Measurements from ENCODE around the gene DTYMK.

DTYMK gene

GRCh38 chr2:241686324-241686649 is 328 bp downstream of the DTYMK start:
- Mint-ChIP-seq H3K27ac (peak overlapping the region; percentile 96), H3K36me3 (peaks cover 82% of the 10 kb centered on the region), H3K9me3 (no peaks in the 10 kb centered on the region), H3K4me1 (peaks cover 25% of the 10 kb centered on the region), H3K4me3 (peak overlapping the region; percentile 91)
- DNase-seq (ENCODE audit: low spot score in 2 of 2), result no peak
- peak; percentile 6 for ATAC-seq

- Mint-ChIP-seq H3K27ac (peak overlapping the region; percentile 38), H3K4me1 (peaks cover 14% of the 10 kb centered on the region), H3K4me3 (no peak overlapping the region), H3K9me3 (no peaks in the 10 kb centered on the region), H3K36me3 (peaks cover 99% of the 10 kb centered on the region)
- ATAC-seq, result no peak
- no peak for DNase-seq (ENCODE audit: low spot score in 2 of 2)
Measured at GRCh38 chr2:241680827-241681599, 5.6 kb downstream of the DTYMK start.

- no peak for ATAC-seq
- no peak for DNase-seq (ENCODE audit: low spot score in 2 of 2)
- Mint-ChIP-seq H3K36me3 (peaks cover 89% of the 10 kb centered on the region), H3K4me3 (no peak overlapping the region), H3K9me3 (no peaks in the 10 kb centered on the region), H3K4me1 (peaks cover 14% of the 10 kb centered on the region), H3K27ac (peak overlapping the region; percentile 38)
Measured at GRCh38 chr2:241680044-241680443, 6.6 kb downstream of the DTYMK start.

- H3K36me3 Mint-ChIP-seq, result peaks cover 78% of the 10 kb centered on the region
Measured at GRCh38 chr2:241678784-241679540, 7.7 kb downstream of the DTYMK start.

GRCh38 chr2:241678307-241678706 is 8.3 kb downstream of the DTYMK start:
- Mint-ChIP-seq H3K27ac (no peak overlapping the region), H3K9me3 (no peaks in the 10 kb centered on the region), H3K4me1 (peaks cover 13% of the 10 kb centered on the region), H3K36me3 (peaks cover 72% of the 10 kb centered on the region), H3K4me3 (no peak overlapping the region)
- DNase-seq (ENCODE audit: low spot score in 2 of 2), result no peak
- ATAC-seq, result no peak

More at GRCh38 chr2:241678784-241679540, 7.7 kb downstream of the DTYMK start:
- H3K27ac Mint-ChIP-seq, result peak overlapping the region; percentile 74
- ATAC-seq, result no peak
- peaks cover 6% of the 10 kb centered on the region for H3K4me1 Mint-ChIP-seq
- no peak for DNase-seq (ENCODE audit: low spot score in 2 of 2)
- H3K4me3 Mint-ChIP-seq, result no peak overlapping the region
- no peaks in the 10 kb centered on the region for H3K9me3 Mint-ChIP-seq

- Mint-ChIP-seq H3K4me1 (peaks cover 22% of the 10 kb centered on the region), H3K27ac (no peak overlapping the region), H3K4me3 (no peak overlapping the region), H3K36me3 (peaks cover 70% of the 10 kb centered on the region), H3K9me3 (no peaks in the 10 kb centered on the region)
- DNase-seq (ENCODE audit: low spot score in 2 of 2) (no peak), ATAC-seq (no peak)
Measured at GRCh38 chr2:241677392-241677791, 9.2 kb downstream of the DTYMK start.

GRCh38 chr2:241676665-241677064 is 9.9 kb downstream of the DTYMK start:
- H3K36me3 Mint-ChIP-seq, result peaks cover 63% of the 10 kb centered on the region
- peak overlapping the region; percentile 43 for H3K27ac Mint-ChIP-seq
- ATAC-seq (no peak), DNase-seq (ENCODE audit: low spot score in 2 of 2) (no peak)
- H3K4me3 Mint-ChIP-seq, result no peak overlapping the region
- H3K9me3 Mint-ChIP-seq, result no peaks in the 10 kb centered on the region
- H3K4me1 Mint-ChIP-seq, result peaks cover 23% of the 10 kb centered on the region

- H3K4me3 Mint-ChIP-seq, result no peak overlapping the region
- H3K36me3 Mint-ChIP-seq, result peaks cover 58% of the 10 kb centered on the region
- ATAC-seq (no peak), DNase-seq (ENCODE audit: low spot score in 2 of 2) (no peak)
- H3K27ac Mint-ChIP-seq, result no peak overlapping the region
- peaks cover 22% of the 10 kb centered on the region for H3K4me1 Mint-ChIP-seq
- H3K9me3 Mint-ChIP-seq, result no peaks in the 10 kb centered on the region
Measured at GRCh38 chr2:241675885-241676284, 10.7 kb downstream of the DTYMK start.

GRCh38 chr2:241673797-241674725 is 12.6 kb downstream of the DTYMK start:
- DNase-seq (ENCODE audit: low spot score in 2 of 2), result no peak
- no peak overlapping the region for H3K4me3 Mint-ChIP-seq
- H3K36me3 Mint-ChIP-seq, result peaks cover 55% of the 10 kb centered on the region
- H3K27ac Mint-ChIP-seq, result peak overlapping the region; percentile 82
- no peaks in the 10 kb centered on the region for H3K9me3 Mint-ChIP-seq
- no peak for ATAC-seq
- H3K4me1 Mint-ChIP-seq, result peaks cover 18% of the 10 kb centered on the region

- ATAC-seq, result no peak
- no peak for DNase-seq (ENCODE audit: low spot score in 2 of 2)
- Mint-ChIP-seq H3K4me1 (peaks cover 18% of the 10 kb centered on the region), H3K9me3 (no peaks in the 10 kb centered on the region), H3K36me3 (peaks cover 55% of the 10 kb centered on the region), H3K27ac (peak overlapping the region; percentile 82), H3K4me3 (no peak overlapping the region)
Measured at GRCh38 chr2:241673189-241673663, 13.4 kb downstream of the DTYMK start.

GRCh38 chr2:241672243-241673188 is 14.1 kb downstream of the DTYMK start:
- H3K36me3 Mint-ChIP-seq, result peaks cover 55% of the 10 kb centered on the region
- H3K27ac Mint-ChIP-seq, result peak overlapping the region; percentile 82

GRCh38 chr2:241671457-241672240 is 15.0 kb downstream of the DTYMK start:
- H3K4me3 Mint-ChIP-seq, result no peak overlapping the region

More at GRCh38 chr2:241672243-241673188, 14.1 kb downstream of the DTYMK start:
- DNase-seq (ENCODE audit: low spot score in 2 of 2) (no peak), ATAC-seq (no peak)
- Mint-ChIP-seq H3K9me3 (no peaks in the 10 kb centered on the region), H3K4me1 (peaks cover 18% of the 10 kb centered on the region), H3K4me3 (no peak overlapping the region)

GRCh38 chr2:241670333-241671110 is 16.1 kb downstream of the DTYMK start:
- H3K4me3 Mint-ChIP-seq, result no peak overlapping the region
- no peak for ATAC-seq
- peaks cover 58% of the 10 kb centered on the region for H3K36me3 Mint-ChIP-seq
- H3K9me3 Mint-ChIP-seq, result no peaks in the 10 kb centered on the region
- no peak for DNase-seq (ENCODE audit: low spot score in 2 of 2)
- H3K27ac Mint-ChIP-seq, result no peak overlapping the region
- peaks cover 19% of the 10 kb centered on the region for H3K4me1 Mint-ChIP-seq

More at GRCh38 chr2:241671457-241672240, 15.0 kb downstream of the DTYMK start:
- no peak overlapping the region for H3K27ac Mint-ChIP-seq
- DNase-seq (ENCODE audit: low spot score in 2 of 2) (no peak), ATAC-seq (no peak)
- peaks cover 18% of the 10 kb centered on the region for H3K4me1 Mint-ChIP-seq
- peaks cover 56% of the 10 kb centered on the region for H3K36me3 Mint-ChIP-seq
- no peaks in the 10 kb centered on the region for H3K9me3 Mint-ChIP-seq

Measured in stimulated activated effector memory CD8-positive, alpha-beta T cell treated with anti-CD3 and anti-CD28 coated beads, Interleukin-12 subunit alpha, Interleukin-12 subunit beta, amount 100 ng/mL, for 72 hours (primary cell).